Mesendoderm (in vitro differentiated cells): ENCODE measurements around the gene ANXA4.

Experiments
- DNase-seq: peaks from one replicate; pipeline ENCODE4 v3.0.0; 2013
- H2AK5ac ChIP-seq: 2 replicates; pipeline ENCODE4 v1.6.1; 2013; ENCODE audit warnings: low read length, inconsistent platforms
- H2BK120ac ChIP-seq: 2 replicates; pipeline ENCODE4 v1.6.1; 2013; ENCODE audit warnings: low read depth, mild to moderate bottlenecking, low read length, moderate library complexity, mixed read lengths
- H2BK15ac ChIP-seq: replicated peaks from 2 replicates; pipeline ENCODE4 v1.6.1; 2013; ENCODE audit warnings: low read depth, mild to moderate bottlenecking, moderate library complexity
- H2BK5ac ChIP-seq: 2 replicates; pipeline ENCODE4 v1.6.1; 2013; ENCODE audit warnings: low read length, inconsistent platforms
- H3K18ac ChIP-seq: 2 replicates; pipeline ENCODE4 v1.6.1; 2013; ENCODE audit warnings: mild to moderate bottlenecking, low read length, mixed read lengths
- H3K23ac ChIP-seq: one replicate; pipeline ENCODE4 v1.6.1; 2013; ENCODE audit warnings: low read length
- H3K27ac ChIP-seq: 2 replicates; pipeline ENCODE4 v1.5.1; 2013; ENCODE audit warnings: low read depth, mild to moderate bottlenecking, inconsistent platforms, low read length, moderate library complexity
- H3K27me3 ChIP-seq: 2 replicates; pipeline ENCODE4 v1.6.1; 2013; ENCODE audit warnings: low read length, control low read depth, mild to moderate bottlenecking, inconsistent platforms; ENCODE audit not compliant: insufficient read depth, poor library complexity
- H3K36me3 ChIP-seq: 2 replicates; pipeline ENCODE4 v1.6.1; 2013; ENCODE audit warnings: low read length, inconsistent platforms; ENCODE audit not compliant: control insufficient read depth, insufficient read depth
- H3K4ac ChIP-seq: one replicate; pipeline ENCODE4 v1.6.1; 2013; ENCODE audit warnings: low read depth, mild to moderate bottlenecking, low read length, moderate library complexity
- H3K4me1 ChIP-seq: 2 replicates; pipeline ENCODE4 v1.6.1; 2013; ENCODE audit warnings: low read depth, low read length, inconsistent platforms; ENCODE audit not compliant: control insufficient read depth
- H3K4me2 ChIP-seq: 2 replicates; pipeline ENCODE4 v1.6.1; 2013; ENCODE audit warnings: low read length
- H3K4me3 ChIP-seq: 2 replicates; pipeline ENCODE4 v1.5.1; 2013; ENCODE audit warnings: mild to moderate bottlenecking, low read length
- H3K56ac ChIP-seq: one replicate; pipeline ENCODE4 v1.6.1; 2013; ENCODE audit warnings: low read length
- H3K79me1 ChIP-seq: 2 replicates; pipeline ENCODE4 v1.6.1; 2013; ENCODE audit warnings: low read length, inconsistent platforms
- H3K79me2 ChIP-seq: 2 replicates; pipeline ENCODE4 v1.6.1; 2013; ENCODE audit warnings: mild to moderate bottlenecking, low read length; ENCODE audit not compliant: control insufficient read depth, insufficient read depth
- H3K9ac ChIP-seq: 2 replicates; pipeline ENCODE4 v1.6.1; 2013; ENCODE audit warnings: low read length, inconsistent platforms
- H4K5ac ChIP-seq: one replicate; pipeline ENCODE4 v1.6.1; 2013; ENCODE audit warnings: low read length
- H4K8ac ChIP-seq: one replicate; pipeline ENCODE4 v1.6.1; 2013; ENCODE audit warnings: low read depth, mild to moderate bottlenecking, control low read depth, low read length, moderate library complexity
- WGBS: extraction: QIAGEN DNeasy Blood & Tissue Kit; methylation state at CpG from one replicate; pipeline ENCODE4 v1.1.7; 2013; ENCODE audit warnings: low lambda C conversion rate, missing lambda C conversion rate; ENCODE audit not compliant: insufficient coverage; ENCODE audit errors: extremely low coverage; 5-methylcytosine and 5-hydroxymethylcytosine counted together

Gene ANXA4

DNA sequence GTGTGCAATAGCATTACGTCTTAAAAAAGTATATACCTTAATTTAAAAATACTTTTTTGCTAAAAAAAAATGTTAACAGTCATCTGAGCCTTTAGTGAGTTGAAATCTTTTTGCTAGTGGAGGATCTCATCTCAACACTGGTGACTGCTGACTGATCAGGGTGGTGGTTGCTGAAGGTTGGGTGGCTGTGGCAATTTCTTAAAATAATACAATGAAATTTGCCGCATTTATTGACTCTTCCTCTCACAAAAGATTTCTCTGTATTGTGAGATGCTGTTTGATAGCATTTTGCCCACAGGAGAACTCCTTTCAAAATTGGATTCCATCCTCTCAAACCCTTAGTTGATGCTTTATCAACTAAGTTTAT is 46.1 kb upstream of the ANXA4 start:
- no peak overlapping the region for H3K18ac ChIP-seq
- H2BK5ac ChIP-seq, result no peak overlapping the region
- no CpG with 5 or more reads among the region's 2 CpGs for WGBS

DNA sequence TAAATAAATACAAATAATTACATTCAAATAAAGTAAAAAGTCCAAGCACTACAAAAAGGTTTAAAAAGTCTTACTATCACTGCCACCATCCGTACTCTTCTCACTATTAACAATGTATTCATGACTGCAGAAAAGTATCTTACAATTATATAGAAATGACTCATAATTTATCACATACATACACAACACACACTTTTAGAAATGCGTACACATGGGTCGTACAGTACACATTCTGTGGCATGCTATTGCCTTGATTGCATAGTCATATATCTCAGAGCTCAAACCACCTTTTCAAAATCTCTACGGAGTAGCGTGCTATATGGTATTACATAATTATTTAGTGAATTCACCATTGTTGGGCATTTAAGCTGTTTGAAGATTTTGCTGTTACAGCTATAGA is 41.6 kb upstream of the ANXA4 start:
- H3K79me1 ChIP-seq, result no peaks in the 10 kb centered on the region
- no peak overlapping the region for H3K4me2 ChIP-seq
- H3K18ac ChIP-seq, result no peak overlapping the region
- no peaks in the 10 kb centered on the region for H3K36me3 ChIP-seq
- H3K56ac ChIP-seq, result no peak overlapping the region
- H3K4ac ChIP-seq, result no peak overlapping the region
- no peak overlapping the region for H3K9ac ChIP-seq
- no peak for DNase-seq
- no peak overlapping the region for H3K27ac ChIP-seq
- H3K4me1 ChIP-seq, result no peaks in the 10 kb centered on the region
- H2BK5ac ChIP-seq, result no peak overlapping the region
- H2BK120ac ChIP-seq, result no peak overlapping the region
- no peaks in the 10 kb centered on the region for H3K79me2 ChIP-seq
- H2AK5ac ChIP-seq, result no peak overlapping the region
- no peak overlapping the region for H2BK15ac ChIP-seq
- no peak overlapping the region for H3K4me3 ChIP-seq
- no CpG with 5 or more reads among the region's 5 CpGs for WGBS
- H3K27me3 ChIP-seq, result no peaks in the 10 kb centered on the region
- no peak overlapping the region for H4K8ac ChIP-seq
- no peak overlapping the region for H3K23ac ChIP-seq
- H4K5ac ChIP-seq, result no peak overlapping the region

More for the DNA sequence above, 46.1 kb upstream of the ANXA4 start:
- H3K23ac ChIP-seq, result no peak overlapping the region
- no peak overlapping the region for H4K8ac ChIP-seq
- H4K5ac ChIP-seq, result no peak overlapping the region
- no peak for DNase-seq
- H3K36me3 ChIP-seq, result no peaks in the 10 kb centered on the region
- no peak overlapping the region for H3K27ac ChIP-seq
- no peaks in the 10 kb centered on the region for H3K4me1 ChIP-seq
- H2AK5ac ChIP-seq, result no peak overlapping the region
- no peak overlapping the region for H2BK15ac ChIP-seq
- H3K79me1 ChIP-seq, result no peaks in the 10 kb centered on the region
- H3K56ac ChIP-seq, result no peak overlapping the region
- no peak overlapping the region for H3K4me3 ChIP-seq
- H2BK120ac ChIP-seq, result no peak overlapping the region
- H3K9ac ChIP-seq, result no peak overlapping the region
- no peak overlapping the region for H3K4ac ChIP-seq
- no peaks in the 10 kb centered on the region for H3K79me2 ChIP-seq
- no peaks in the 10 kb centered on the region for H3K27me3 ChIP-seq
- H3K4me2 ChIP-seq, result no peak overlapping the region

DNA sequence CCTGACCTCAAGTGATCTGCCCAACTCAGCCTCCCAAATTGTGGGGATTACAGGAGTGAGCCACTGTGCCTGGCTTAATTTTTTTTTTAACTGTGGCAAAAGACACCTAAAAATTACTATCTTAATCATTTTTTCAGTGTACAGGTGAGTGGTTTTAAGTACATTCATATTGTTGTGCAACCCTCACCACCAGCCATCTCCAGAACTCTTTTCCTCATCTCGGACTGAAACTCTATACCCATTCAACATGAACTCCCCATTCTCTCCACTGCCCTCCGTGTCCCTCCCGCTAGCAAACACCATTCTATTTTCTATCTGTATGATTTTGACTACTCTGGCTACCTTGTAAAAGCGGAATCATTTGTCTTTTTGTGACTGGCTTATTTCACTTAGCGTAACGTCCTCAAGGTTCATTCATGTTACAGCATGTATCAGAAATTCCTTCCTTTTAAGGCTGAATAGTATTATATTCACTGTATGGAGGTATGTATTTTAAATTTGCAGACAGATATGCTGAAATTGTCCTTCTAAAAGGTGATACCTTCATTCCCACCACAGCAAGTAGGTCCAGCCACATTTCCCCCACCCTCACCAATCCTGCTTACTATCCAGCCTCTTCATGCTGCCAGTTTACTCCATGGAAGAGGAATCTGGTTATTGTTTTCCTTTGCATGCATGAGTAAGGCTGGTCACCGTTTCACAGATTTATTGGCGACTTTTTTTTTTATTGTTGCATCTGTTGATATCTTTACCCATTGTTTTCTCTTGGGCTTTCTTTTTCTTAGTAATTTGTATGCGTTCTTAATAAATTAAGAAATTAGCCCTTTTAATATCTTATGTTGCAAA is 40.6 kb upstream of the ANXA4 start:
- no peak overlapping the region for H3K56ac ChIP-seq
- no peaks in the 10 kb centered on the region for H3K36me3 ChIP-seq
- no peak overlapping the region for H4K5ac ChIP-seq
- H3K79me1 ChIP-seq, result no peaks in the 10 kb centered on the region
- no peak overlapping the region for H2BK5ac ChIP-seq
- H2BK15ac ChIP-seq, result no peak overlapping the region
- H3K4me2 ChIP-seq, result no peak overlapping the region
- no peak overlapping the region for H2BK120ac ChIP-seq
- H3K79me2 ChIP-seq, result no peaks in the 10 kb centered on the region
- no peak overlapping the region for H2AK5ac ChIP-seq
- H3K23ac ChIP-seq, result no peak overlapping the region
- H3K9ac ChIP-seq, result no peak overlapping the region
- H3K4me1 ChIP-seq, result no peaks in the 10 kb centered on the region
- no peak overlapping the region for H3K4me3 ChIP-seq
- no peak for DNase-seq
- no peak overlapping the region for H3K27ac ChIP-seq
- WGBS, result no CpG with 5 or more reads among the region's 9 CpGs
- H3K18ac ChIP-seq, result no peak overlapping the region
- no peak overlapping the region for H3K4ac ChIP-seq
- no peaks in the 10 kb centered on the region for H3K27me3 ChIP-seq
- H4K8ac ChIP-seq, result no peak overlapping the region

DNA sequence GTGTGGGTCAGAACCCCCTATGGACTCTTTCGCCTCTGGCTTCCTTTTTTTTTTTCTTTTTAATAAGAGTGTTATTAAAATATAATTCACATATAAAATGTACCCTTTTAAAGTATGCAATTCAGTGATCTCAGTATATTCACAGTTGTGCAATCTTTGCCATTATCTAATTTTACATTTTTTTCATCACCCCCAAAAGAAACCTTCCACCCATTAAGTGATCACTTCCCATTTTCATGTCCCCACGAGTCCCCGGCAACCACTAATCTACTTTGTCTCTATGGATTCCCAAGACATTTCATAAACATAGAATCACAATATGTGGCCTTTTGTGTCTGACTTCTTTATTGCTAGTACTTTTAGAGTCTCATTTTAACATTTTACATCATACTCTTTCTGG is 38.7 kb upstream of the ANXA4 start:
- Histone ChIP-seq H3K9ac (no peak overlapping the region), H2BK120ac (no peak overlapping the region), H3K4me3 (no peak overlapping the region), H3K27me3 (no peaks in the 10 kb centered on the region), H3K56ac (no peak overlapping the region), H4K5ac (no peak overlapping the region), H3K79me1 (no peaks in the 10 kb centered on the region), H2BK5ac (no peak overlapping the region), H4K8ac (no peak overlapping the region), H3K4me1 (no peaks in the 10 kb centered on the region), H3K4me2 (no peak overlapping the region), H3K27ac (no peak overlapping the region), H2BK15ac (no peak overlapping the region), H2AK5ac (no peak overlapping the region), H3K18ac (no peak overlapping the region), H3K79me2 (no peaks in the 10 kb centered on the region), H3K4ac (no peak overlapping the region), H3K36me3 (no peaks in the 10 kb centered on the region), H3K23ac (no peak overlapping the region)
- no peak for DNase-seq
- no CpG with 5 or more reads among the region's 3 CpGs for WGBS

DNA sequence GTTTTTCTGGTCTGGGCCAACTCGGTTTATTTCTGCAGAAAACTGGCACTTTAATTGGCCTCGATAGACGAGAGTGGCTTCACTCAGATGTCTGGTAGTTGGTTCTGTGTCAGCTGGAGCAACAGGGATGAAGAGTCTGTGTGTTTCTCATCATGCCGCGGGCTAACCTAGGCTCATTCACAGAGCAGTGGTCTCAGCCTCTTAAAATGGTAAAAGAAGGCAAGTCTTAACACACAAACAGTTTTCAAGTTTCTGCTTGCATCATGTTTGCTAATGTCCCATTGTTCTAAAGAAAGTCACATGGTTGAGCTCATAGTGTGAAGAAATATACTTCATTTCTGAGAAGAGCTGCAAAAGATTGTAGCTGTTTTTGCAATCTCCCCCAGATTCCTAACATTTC is 37.5 kb upstream of the ANXA4 start:
- Histone ChIP-seq H2BK5ac (no peak overlapping the region), H2BK15ac (no peak overlapping the region), H3K79me2 (no peaks in the 10 kb centered on the region), H3K4me2 (no peak overlapping the region), H3K79me1 (no peaks in the 10 kb centered on the region), H3K4ac (no peak overlapping the region), H3K27ac (no peak overlapping the region), H4K5ac (no peak overlapping the region), H3K56ac (no peak overlapping the region), H3K9ac (no peak overlapping the region), H2BK120ac (no peak overlapping the region), H3K23ac (no peak overlapping the region), H2AK5ac (no peak overlapping the region), H3K4me1 (no peaks in the 10 kb centered on the region), H3K36me3 (no peaks in the 10 kb centered on the region), H3K18ac (no peak overlapping the region), H3K4me3 (no peak overlapping the region), H3K27me3 (no peaks in the 10 kb centered on the region), H4K8ac (no peak overlapping the region)
- WGBS, result no CpG with 5 or more reads among the region's 5 CpGs
- no peak for DNase-seq

DNA sequence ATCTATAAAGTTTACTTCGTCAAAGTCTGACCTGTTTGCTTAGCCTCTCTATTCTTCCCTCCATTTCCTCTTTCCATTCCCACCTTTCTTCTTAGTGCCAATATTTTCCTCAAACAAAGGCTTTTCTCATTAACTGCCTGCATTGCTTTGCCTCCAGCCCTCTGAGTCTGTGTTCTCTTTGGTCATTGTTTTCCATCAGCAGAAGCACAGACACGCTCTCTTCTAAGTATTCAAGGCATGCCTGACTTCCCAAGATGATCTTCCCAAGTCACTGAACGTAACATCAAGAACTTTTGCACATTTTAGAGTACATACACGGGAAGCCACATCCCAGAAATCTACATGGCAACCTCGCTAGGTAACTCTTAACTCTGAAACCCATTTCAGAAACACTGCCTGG is 32.6 kb upstream of the ANXA4 start:
- Histone ChIP-seq H3K4ac (no peak overlapping the region), H3K36me3 (no peaks in the 10 kb centered on the region), H4K8ac (no peak overlapping the region), H3K23ac (no peak overlapping the region), H2BK120ac (no peak overlapping the region), H3K9ac (no peak overlapping the region), H3K56ac (no peak overlapping the region), H3K4me2 (no peak overlapping the region), H3K27ac (no peak overlapping the region), H3K27me3 (no peaks in the 10 kb centered on the region), H2AK5ac (no peak overlapping the region), H2BK5ac (no peak overlapping the region), H3K4me3 (no peak overlapping the region), H3K4me1 (no peaks in the 10 kb centered on the region), H3K79me1 (no peaks in the 10 kb centered on the region), H3K18ac (no peak overlapping the region), H4K5ac (no peak overlapping the region), H3K79me2 (no peaks in the 10 kb centered on the region), H2BK15ac (no peak overlapping the region)
- DNase-seq, result no peak
- WGBS, result no CpG with 5 or more reads among the region's 5 CpGs
